Endodermal cell (in vitro differentiated cells): ENCODE results near the gene TIAM2. TPM values are rescaled to one million over a fixed set of nuclear protein-coding genes. Genes with fewer than 3 reads are reported as not detected.
A peak's percentile ranks its signal among the peaks of the same experiment; 100 is the strongest.

ENCODE experiments used
- DNase-seq: peaks from one replicate; pipeline ENCODE4 v3.0.0-alpha.2; 2017
- H3K27ac ChIP-seq: 2 replicates; pipeline ENCODE4 v1.5.1; 2013; ENCODE audit warnings: mild to moderate bottlenecking, low read depth, low read length, moderate library complexity
- H3K27me3 ChIP-seq: 2 replicates; pipeline ENCODE4 v1.6.1; 2013; ENCODE audit warnings: mild to moderate bottlenecking, low read length, moderate library complexity; ENCODE audit not compliant: insufficient read depth, control insufficient read depth, poor library complexity, severe bottlenecking
- H3K36me3 ChIP-seq: 2 replicates; pipeline ENCODE4 v1.7.0; 2013; ENCODE audit warnings: mild to moderate bottlenecking, low read length, moderate library complexity; ENCODE audit not compliant: control insufficient read depth, insufficient read depth
- H3K4me1 ChIP-seq: one replicate; pipeline ENCODE4 v1.7.0; 2013; ENCODE audit warnings: low read length; ENCODE audit not compliant: control insufficient read depth, insufficient read depth
- H3K4me3 ChIP-seq: 2 replicates; pipeline ENCODE4 v1.5.1; 2013; ENCODE audit warnings: mild to moderate bottlenecking, low read length, moderate library complexity
- H3K9ac ChIP-seq: 2 replicates; pipeline ENCODE4 v1.6.1; 2013; ENCODE audit warnings: mild to moderate bottlenecking, low read length, moderate library complexity; ENCODE audit not compliant: poor library complexity, severe bottlenecking; ENCODE audit errors: extremely low read depth
- H3K9me3 ChIP-seq: 2 replicates; pipeline ENCODE4 v1.6.1; 2013; ENCODE audit warnings: mild to moderate bottlenecking, low read length, moderate library complexity; ENCODE audit not compliant: control insufficient read depth
- H3K27ac Mint-ChIP-seq: 2 replicates; pipeline ENCODE4 v1.8.0; 2020; ENCODE audit warnings: mixed read lengths
- H3K27me3 Mint-ChIP-seq: 2 replicates; pipeline ENCODE4 v1.8.0; 2021; ENCODE audit warnings: mild to moderate bottlenecking, mixed read lengths; ENCODE audit not compliant: insufficient read depth
- H3K36me3 Mint-ChIP-seq: 2 replicates; pipeline ENCODE4 v1.8.0; 2020; ENCODE audit warnings: low read depth, mixed read lengths
- H3K4me1 Mint-ChIP-seq: 2 replicates; pipeline ENCODE4 v1.8.0; 2020; ENCODE audit warnings: mixed read lengths
- H3K4me3 Mint-ChIP-seq: 2 replicates; pipeline ENCODE4 v1.8.0; 2020; ENCODE audit warnings: mild to moderate bottlenecking, moderate library complexity, mixed read lengths
- H3K9me3 Mint-ChIP-seq: 2 replicates; pipeline ENCODE4 v1.8.0; 2020; ENCODE audit warnings: mild to moderate bottlenecking, mixed read lengths
- CTCF ChIP-seq: fragments of 200-600 bp; sonication (generic); conservative IDR thresholded peaks from 2 replicates; pipeline ENCODE4 v1.5.0; 2021; ENCODE audit warnings: antibody characterized with exemption, mild to moderate bottlenecking
- WGBS, 2 experiments: methylation state at CpG; one replicate each; pipeline versions ENCODE4 v1.1.5 to v1.1.7; 2013; ENCODE audit warnings: missing lambda C conversion rate in 2 of 2, mixed read lengths in 1 of 2; ENCODE audit not compliant: insufficient coverage in 1 of 2, insufficient read length in 1 of 2; 5-methylcytosine and 5-hydroxymethylcytosine counted together
- total RNA-seq, 2 donors: library from RNA; stranded (reverse); fragmentation: NEBNext Ultra II Directional in 1 of 2; extraction: Animal tissue kit (Norgen Biotek cat#: 25700) in 1 of 2; gene quantifications; 2 replicates in 1 of 2; 3 replicates in 1 of 2; pipeline ENCODE4 v1.2.1, GENCODE V29; 2021

Gene TIAM2
- total RNA-seq, 2 donors from 2014 or later: 15.7 to 17.5 TPM

GRCh38 chr6:155240905-155241600 lies 245.9 kb downstream of the TIAM2 start:
- no peaks in the 10 kb centered on the region for H3K27me3 ChIP-seq
- H3K4me1 ChIP-seq: no peaks in the 10 kb centered on the region
- peaks cover 29% of the 10 kb centered on the region for H3K9me3 ChIP-seq
- no peaks in the 10 kb centered on the region for H3K4me1 Mint-ChIP-seq
- no peak overlapping the region for H3K4me3 Mint-ChIP-seq
- WGBS, 2 experiments: 96% methylated on average over 17 to 19 of the region's 19 CpGs
- H3K4me3 ChIP-seq: no peak overlapping the region
- H3K27ac Mint-ChIP-seq: no peak overlapping the region
- H3K9me3 Mint-ChIP-seq: peaks cover 33% of the 10 kb centered on the region
- no peak overlapping the region for H3K9ac ChIP-seq
- peaks cover 30% of the 10 kb centered on the region for H3K36me3 Mint-ChIP-seq
- H3K27me3 Mint-ChIP-seq: no peaks in the 10 kb centered on the region
- TF ChIP-seq CTCF: no peak
- DNase-seq: peak; percentile 26
- H3K27ac ChIP-seq: no peak overlapping the region
- peaks cover 11% of the 10 kb centered on the region for H3K36me3 ChIP-seq

- Histone ChIP-seq H3K9ac (no peak overlapping the region), H3K9me3 (peaks cover 20% of the 10 kb centered on the region), H3K36me3 (peaks cover 17% of the 10 kb centered on the region), H3K4me3 (no peak overlapping the region), H3K4me1 (no peaks in the 10 kb centered on the region), H3K27ac (no peak overlapping the region), H3K27me3 (no peaks in the 10 kb centered on the region)
- peak; percentile 24 for DNase-seq
- Mint-ChIP-seq H3K4me1 (no peaks in the 10 kb centered on the region), H3K4me3 (no peak overlapping the region), H3K27me3 (no peaks in the 10 kb centered on the region), H3K27ac (no peak overlapping the region), H3K36me3 (peaks cover 31% of the 10 kb centered on the region), H3K9me3 (peaks cover 24% of the 10 kb centered on the region)
- no peak for TF ChIP-seq CTCF
- WGBS, 2 experiments: 79 to 90% methylated on average over 5 to 8 of the region's 8 CpGs
These were observed 246.9 kb downstream of the TIAM2 start for GRCh38 chr6:155241966-155242365.

GRCh38 chr6:155244434-155244833 lies 249.3 kb downstream of the TIAM2 start:
- Histone ChIP-seq H3K27ac (no peak overlapping the region), H3K9me3 (no peaks in the 10 kb centered on the region), H3K4me3 (no peak overlapping the region), H3K27me3 (no peaks in the 10 kb centered on the region), H3K9ac (no peak overlapping the region), H3K36me3 (peaks cover 27% of the 10 kb centered on the region), H3K4me1 (no peaks in the 10 kb centered on the region)
- H3K4me3 Mint-ChIP-seq: no peak overlapping the region
- H3K27ac Mint-ChIP-seq: no peak overlapping the region
- 90 to 100% methylated on average over 1 to 4 of the region's 4 CpGs for whole genome bisulfite sequencing, 2 experiments
- H3K4me1 Mint-ChIP-seq: no peaks in the 10 kb centered on the region
- no peak for TF ChIP-seq CTCF
- DNase-seq: peak; percentile 3
- H3K36me3 Mint-ChIP-seq: peaks cover 28% of the 10 kb centered on the region
- H3K9me3 Mint-ChIP-seq: peaks cover 1% of the 10 kb centered on the region
- no peaks in the 10 kb centered on the region for H3K27me3 Mint-ChIP-seq
